Smooth muscle cell (in vitro differentiated cells): ENCODE measurements around the gene CDHR2. TPM values are rescaled to one million over a fixed set of nuclear protein-coding genes. Genes with fewer than 3 reads are reported as not detected.

Experiments used
- DNase-seq: peaks from one replicate; lab custom pipeline; 2025; ENCODE audit not compliant: unreplicated experiment; lab: John Stamatoyannopoulos, UW
- H2AFZ ChIP-seq: fragments of 200-600 bp; sonication (generic); 2 replicates; pipeline ENCODE4 v1.6.0; 2016; ENCODE audit warnings: antibody characterized with exemption, low read depth, mild to moderate bottlenecking
- H3F3A ChIP-seq: fragments of 200-600 bp; sonication (generic); 2 replicates; pipeline ENCODE4 v1.6.0; 2017; ENCODE audit warnings: antibody characterized with exemption, low read depth
- H3K27ac ChIP-seq: fragments of 200-600 bp; sonication (generic); 2 replicates; pipeline ENCODE4 v1.5.1; 2016; ENCODE audit warnings: low read depth, mild to moderate bottlenecking
- H3K27me3 ChIP-seq: fragments of 200-600 bp; sonication (generic); 2 replicates; pipeline ENCODE4 v1.6.1; 2016; ENCODE audit warnings: low read depth, mild to moderate bottlenecking
- H3K36me3 ChIP-seq: fragments of 200-600 bp; sonication (generic); 2 replicates; pipeline ENCODE4 v1.5.1; 2016; ENCODE audit warnings: low read depth
- H3K4me1 ChIP-seq: fragments of 200-600 bp; sonication (generic); 2 replicates; pipeline ENCODE4 v1.5.1; 2016; ENCODE audit warnings: low read depth
- H3K4me2 ChIP-seq: fragments of 200-600 bp; sonication (generic); 2 replicates; pipeline ENCODE4 v1.6.0; 2016; ENCODE audit warnings: mild to moderate bottlenecking
- H3K4me3 ChIP-seq: fragments of 200-600 bp; sonication (generic); 2 replicates; pipeline ENCODE4 v1.5.1; 2016; ENCODE audit warnings: mild to moderate bottlenecking
- H3K79me2 ChIP-seq: fragments of 200-600 bp; sonication (generic); 2 replicates; pipeline ENCODE4 v1.6.0; 2016; ENCODE audit warnings: low read depth, mild to moderate bottlenecking
- H3K9ac ChIP-seq: fragments of 200-600 bp; sonication (generic); 2 replicates; pipeline ENCODE4 v1.6.0; 2016; ENCODE audit warnings: low read depth
- H3K9me3 ChIP-seq: fragments of 200-600 bp; sonication (generic); replicated peaks from 2 replicates; pipeline ENCODE4 v1.5.1; 2016; ENCODE audit warnings: low read depth
- H4K20me1 ChIP-seq: fragments of 200-600 bp; sonication (generic); 2 replicates; pipeline ENCODE4 v1.6.0; 2016; ENCODE audit warnings: low read depth
- CTCF ChIP-seq: fragments of 200-600 bp; sonication (generic); IDR thresholded peaks from 2 replicates; pipeline ENCODE4 v1.5.1; 2017; ENCODE audit warnings: borderline replicate concordance, mild to moderate bottlenecking, antibody characterized with exemption; ENCODE audit not compliant: insufficient read depth, poor library complexity, severe bottlenecking
- WGBS: methylation state at CpG from one replicate; pipeline ENCODE4 v1.1.7; 2016; ENCODE audit warnings: low lambda C conversion rate; 5-methylcytosine and 5-hydroxymethylcytosine counted together
- polyA plus RNA-seq: library from polyadenylated mRNA; unstranded; fragments of >200 nt; fragmentation: Nextera tagmentation; extraction: Ambion mirVana; gene quantifications from 2 replicates; pipeline ENCODE4 v1.2.1, GENCODE V29; 2016
- total RNA-seq: library from RNA; depleted of rRNA; stranded (reverse); fragments of >200 nt; gene quantifications from 2 replicates; pipeline ENCODE4 v1.2.3, GENCODE V29; 2014

Gene CDHR2
- total and polyA plus RNA-seq, 2 experiments from 2014 or later: 0.13 TPM; not detected in 1

DNA sequence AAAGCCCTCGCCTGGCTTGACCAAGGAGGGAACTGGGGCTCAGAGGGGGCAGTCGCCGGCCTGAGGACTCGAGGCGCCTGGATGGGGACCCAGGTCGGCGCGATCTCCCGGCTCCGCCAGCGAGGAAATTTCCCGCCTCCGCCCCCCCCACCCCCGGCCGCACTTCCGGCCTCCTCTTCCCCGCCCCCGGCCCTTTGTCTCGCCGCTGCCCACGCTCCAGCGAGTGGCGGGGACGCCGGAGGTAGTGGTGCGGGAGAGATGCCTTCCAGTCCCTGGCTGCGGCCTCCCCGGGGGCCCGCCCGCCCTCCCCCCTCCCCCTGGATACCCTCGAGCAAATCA lies 61.3 kb downstream of the CDHR2 start:
- DNase-seq: no peak
- Histone ChIP-seq H3K9ac (no peak overlapping the region), H3K4me1 (no peaks in the 10 kb centered on the region), H3K27ac (no peak overlapping the region), H3K36me3 (no peaks in the 10 kb centered on the region), H4K20me1 (no peaks in the 10 kb centered on the region), H2AFZ (no peak overlapping the region), H3K4me2 (peak overlapping the region; percentile 83), H3K4me3 (peak overlapping the region; percentile 56), H3K27me3 (peaks cover 3% of the 10 kb centered on the region), H3K79me2 (no peaks in the 10 kb centered on the region), H3K9me3 (no peaks in the 10 kb centered on the region), H3F3A (peaks cover 3% of the 10 kb centered on the region)
- WGBS: 2% methylated on average over 19 of the region's 31 CpGs
- TF ChIP-seq CTCF: no peak

DNA sequence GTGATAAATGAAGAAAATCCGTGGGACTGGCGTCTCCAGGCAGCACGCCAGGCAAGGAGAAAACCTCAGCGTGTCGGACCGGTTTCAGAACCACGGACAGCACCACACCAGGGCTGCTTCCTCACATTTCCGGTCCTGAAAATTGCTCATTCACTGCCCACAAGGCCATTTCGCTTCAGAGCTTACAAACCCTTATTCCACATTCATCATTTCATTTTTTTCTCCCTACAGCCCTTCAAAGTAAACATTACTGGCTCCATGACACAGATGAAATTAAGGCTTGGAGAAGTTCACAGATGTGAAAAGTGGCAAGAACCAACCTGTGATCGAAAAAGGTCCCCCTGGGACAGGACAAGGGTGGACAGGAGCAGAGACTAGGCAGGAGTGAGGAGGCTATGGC lies 62.3 kb downstream of the CDHR2 start:
- Histone ChIP-seq H3K4me1 (no peaks in the 10 kb centered on the region), H3K4me3 (no peak overlapping the region), H4K20me1 (no peaks in the 10 kb centered on the region), H3K9ac (no peak overlapping the region), H3K4me2 (no peak overlapping the region), H3K36me3 (no peaks in the 10 kb centered on the region), H3K79me2 (no peaks in the 10 kb centered on the region), H3K9me3 (no peaks in the 10 kb centered on the region), H3K27me3 (peaks cover 6% of the 10 kb centered on the region), H3F3A (peaks cover 3% of the 10 kb centered on the region), H2AFZ (no peak overlapping the region), H3K27ac (no peak overlapping the region)
- peak; percentile 51 for DNase-seq
- WGBS: 34% methylated on average over 4 of the region's 10 CpGs
- no peak for TF ChIP-seq CTCF

GRCh38 chr5:176612008-176612407 lies 62.9 kb downstream of the CDHR2 start:
- no peak overlapping the region for H3K4me3 ChIP-seq
- no peak overlapping the region for H3K9ac ChIP-seq
- 94% methylated on average over 6 of the region's 6 CpGs for WGBS
- no peaks in the 10 kb centered on the region for H4K20me1 ChIP-seq
- H3K36me3 ChIP-seq: no peaks in the 10 kb centered on the region
- H3K4me1 ChIP-seq: no peaks in the 10 kb centered on the region
- no peak overlapping the region for H3K4me2 ChIP-seq
- H3F3A ChIP-seq: peaks cover 3% of the 10 kb centered on the region
- DNase-seq: no peak
- H3K27me3 ChIP-seq: peaks cover 12% of the 10 kb centered on the region
- H3K9me3 ChIP-seq: no peaks in the 10 kb centered on the region
- H2AFZ ChIP-seq: no peak overlapping the region
- no peak overlapping the region for H3K27ac ChIP-seq
- no peak for TF ChIP-seq CTCF
- H3K79me2 ChIP-seq: no peaks in the 10 kb centered on the region

GRCh38 chr5:176612855-176613254 lies 63.7 kb downstream of the CDHR2 start:
- no peaks in the 10 kb centered on the region for H3K36me3 ChIP-seq
- no peak overlapping the region for H2AFZ ChIP-seq
- no peak overlapping the region for H3K4me2 ChIP-seq
- H3K9me3 ChIP-seq: no peaks in the 10 kb centered on the region
- WGBS: 74% methylated on average over 2 of the region's 2 CpGs
- DNase-seq: no peak
- no peaks in the 10 kb centered on the region for H3K4me1 ChIP-seq
- no peak overlapping the region for H3K27ac ChIP-seq
- no peaks in the 10 kb centered on the region for H3K79me2 ChIP-seq
- peaks cover 3% of the 10 kb centered on the region for H3F3A ChIP-seq
- no peak for TF ChIP-seq CTCF
- no peak overlapping the region for H3K9ac ChIP-seq
- no peaks in the 10 kb centered on the region for H4K20me1 ChIP-seq
- no peak overlapping the region for H3K4me3 ChIP-seq
- H3K27me3 ChIP-seq: peaks cover 21% of the 10 kb centered on the region
